ENCODE results near the gene IFRD1.

IFRD1 gene

GRCh38 chr7:112467867-112468266 is 17.6 kb downstream of the IFRD1 start:
- peak; percentile 23 for DNase-seq (ENCODE audit: low read depth)
- no peak for TF ChIP-seq CTCF (conservative IDR thresholded peaks at IDR 0.05; ENCODE audit: low read depth, low read length)
- H3K4me3 ChIP-seq (ENCODE audit: low read depth, low read length): no peak overlapping the region

- TF ChIP-seq CTCF (conservative IDR thresholded peaks at IDR 0.05; ENCODE audit: low read depth, low read length): no peak
- DNase-seq (ENCODE audit: low read depth): no peak
- H3K4me3 ChIP-seq (ENCODE audit: low read depth, low read length): no peak overlapping the region
Measured at GRCh38 chr7:112470194-112470593, 19.9 kb downstream of the IFRD1 start.

- no peak for TF ChIP-seq CTCF (conservative IDR thresholded peaks at IDR 0.05; ENCODE audit: low read depth, low read length)
- DNase-seq (ENCODE audit: low read depth): no peak
Measured at GRCh38 chr7:112476390-112477052, 26.3 kb downstream of the IFRD1 start.

GRCh38 chr7:112481121-112481736 is 31.0 kb downstream of the IFRD1 start:
- no peak overlapping the region for H3K4me3 ChIP-seq (ENCODE audit: low read depth, low read length)
- no peak for TF ChIP-seq CTCF (conservative IDR thresholded peaks at IDR 0.05; ENCODE audit: low read depth, low read length)
- DNase-seq (ENCODE audit: low read depth): peak; percentile 13

More at GRCh38 chr7:112476390-112477052, 26.3 kb downstream of the IFRD1 start:
- no peak overlapping the region for H3K4me3 ChIP-seq (ENCODE audit: low read depth, low read length)

GRCh38 chr7:112481833-112482670 is 31.8 kb downstream of the IFRD1 start:
- TF ChIP-seq CTCF (conservative IDR thresholded peaks at IDR 0.05; ENCODE audit: low read depth, low read length): no peak
- DNase-seq (ENCODE audit: low read depth): peak; percentile 93
- no peak overlapping the region for H3K4me3 ChIP-seq (ENCODE audit: low read depth, low read length)

- no peak for TF ChIP-seq CTCF (conservative IDR thresholded peaks at IDR 0.05; ENCODE audit: low read depth, low read length)
- H3K4me3 ChIP-seq (ENCODE audit: low read depth, low read length): no peak overlapping the region
- DNase-seq (ENCODE audit: low read depth): peak; percentile 91
Measured at GRCh38 chr7:112484671-112485167, 34.5 kb downstream of the IFRD1 start.
